DOHH2 (cell line): ENCODE data around the gene COL1A1.

Source experiments
- H3F3A ChIP-seq: fragments of 200-600 bp; sonication (generic), shearing (Covaris generic); 2 replicates; pipeline ENCODE4 v1.6.0; 2016; ENCODE audit warnings: antibody characterized with exemption, mild to moderate bottlenecking; ENCODE audit not compliant: control insufficient read depth, insufficient read depth
- H3K27ac ChIP-seq: fragments of 200-600 bp; sonication (generic); 2 replicates; pipeline ENCODE4 v1.5.1; 2014; ENCODE audit warnings: low read depth, mild to moderate bottlenecking, low read length, moderate library complexity
- H3K27me3 ChIP-seq: fragments of 200-600 bp; sonication (generic); 2 replicates; pipeline ENCODE4 v1.6.1; 2014; ENCODE audit warnings: mild to moderate bottlenecking, low read length, mixed read lengths; ENCODE audit not compliant: control insufficient read depth
- H3K36me3 ChIP-seq: fragments of 200-600 bp; sonication (generic); 2 replicates; pipeline ENCODE4 v1.6.1; 2014; ENCODE audit warnings: mild to moderate bottlenecking, low read length, moderate library complexity, mixed read lengths; ENCODE audit not compliant: control insufficient read depth
- H3K4me1 ChIP-seq: fragments of 200-600 bp; sonication (generic); 2 replicates; pipeline ENCODE4 v1.6.1; 2014; ENCODE audit warnings: mild to moderate bottlenecking, low read length, mixed read lengths; ENCODE audit not compliant: control insufficient read depth
- H3K4me2 ChIP-seq: fragments of 200-600 bp; sonication (generic); 2 replicates; pipeline ENCODE4 v1.6.0; 2014; ENCODE audit warnings: mild to moderate bottlenecking, low read length, moderate library complexity
- H3K4me3 ChIP-seq: fragments of 200-600 bp; sonication (generic); 2 replicates; pipeline ENCODE4 v1.5.1; 2014; ENCODE audit warnings: mild to moderate bottlenecking, low read length, mixed read lengths
- H3K79me2 ChIP-seq: fragments of 200-600 bp; sonication (generic); 2 replicates; pipeline ENCODE4 v1.6.1; 2014; ENCODE audit warnings: mild to moderate bottlenecking, low read length, mixed read lengths; ENCODE audit not compliant: control insufficient read depth
- H3K9me2 ChIP-seq: fragments of 200-600 bp; sonication (generic); replicated peaks from 2 replicates; pipeline ENCODE4 v1.6.1; 2014; ENCODE audit warnings: mild to moderate bottlenecking, low read length, mixed read lengths; ENCODE audit not compliant: control insufficient read depth
- H3K9me3 ChIP-seq: fragments of 200-600 bp; sonication (generic); 2 replicates; pipeline ENCODE4 v1.6.1; 2014; ENCODE audit warnings: antibody characterized with exemption, low read length, mixed read lengths; ENCODE audit not compliant: control insufficient read depth, insufficient read depth
- H4K20me1 ChIP-seq: fragments of 200-600 bp; sonication (generic); 2 replicates; pipeline ENCODE4 v1.6.0; 2014; ENCODE audit warnings: low read depth, mild to moderate bottlenecking, antibody characterized with exemption, low read length, moderate library complexity; ENCODE audit not compliant: control insufficient read depth, insufficient read depth
- CTCF ChIP-seq: fragments of 200-600 bp; sonication (generic); IDR thresholded peaks from one replicate; pipeline ENCODE4 v1.5.1; 2014; ENCODE audit warnings: antibody characterized with exemption, mild to moderate bottlenecking, low read depth, low read length; ENCODE audit not compliant: poor library complexity, severe bottlenecking
- EZH2phosphoT487 ChIP-seq: fragments of 200-600 bp; sonication (generic); IDR thresholded peaks from 2 replicates; pipeline ENCODE4 v1.6.1; 2017; ENCODE audit warnings: borderline replicate concordance, mild to moderate bottlenecking, antibody characterized with exemption, low read length, moderate library complexity, mixed read lengths

COL1A1 gene

GRCh38 chr17:50201276-50201854 lies at the start of gene COL1A1:
TSS of gene COL1A1 (minus strand) at chr17:50201631. CDS start at chr17:50201513, 118 bp downstream.
- 0 out of 2 replicates have a peak, but pooled peaks have one; percentile 47 for TF ChIP-seq EZH2phosphoT487
- no peak for TF ChIP-seq CTCF
- Histone ChIP-seq H3K27me3 (peaks cover 61% of the 10 kb centered on the region), H3K9me3 (no peaks in the 10 kb centered on the region), H3F3A (no peaks in the 10 kb centered on the region), H3K4me1 (peaks cover 16% of the 10 kb centered on the region), H3K79me2 (no peaks in the 10 kb centered on the region), H3K36me3 (no peaks in the 10 kb centered on the region), H3K9me2 (no peaks in the 10 kb centered on the region), H4K20me1 (no peaks in the 10 kb centered on the region), H3K4me3 (peak within 1 kb of the TSS; percentile 69), H3K4me2 (peak within 1 kb of the TSS; percentile 77), H3K27ac (no peak within 1 kb of the TSS)

DNA sequence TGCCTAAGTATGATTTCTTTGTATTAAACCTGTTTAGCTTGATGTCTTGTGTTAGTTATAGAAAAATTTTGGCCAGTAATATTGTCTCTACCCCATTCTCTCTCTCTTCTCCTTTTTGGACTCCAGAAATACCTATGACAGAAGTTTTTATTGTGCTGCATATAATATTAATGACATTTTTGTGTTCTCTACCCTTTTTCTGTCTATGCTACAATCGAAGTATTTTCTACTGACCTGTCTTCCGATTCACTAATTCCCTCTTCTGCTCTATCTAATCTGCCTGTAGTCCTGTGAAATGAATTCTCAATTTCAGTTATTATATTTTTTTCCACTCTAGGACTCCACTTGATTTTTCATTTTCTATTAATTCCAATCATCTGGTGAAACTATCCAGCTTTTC lies 46.8 kb upstream of the COL1A1 start:
- Histone ChIP-seq H3K4me3 (no peak overlapping the region), H3K27me3 (peaks cover 3% of the 10 kb centered on the region; the same call in 1 of the 2 replicates), H3K4me1 (no peaks in the 10 kb centered on the region), H3K79me2 (no peaks in the 10 kb centered on the region), H3F3A (no peaks in the 10 kb centered on the region), H3K9me3 (peaks cover 7% of the 10 kb centered on the region; the same call in 1 of the 2 replicates), H3K27ac (no peak overlapping the region), H4K20me1 (peaks cover under 1% of the 10 kb centered on the region; the same call in 1 of the 2 replicates), H3K36me3 (no peaks in the 10 kb centered on the region), H3K4me2 (no peak overlapping the region), H3K9me2 (no peaks in the 10 kb centered on the region)
- no peak for TF ChIP-seq CTCF
- no peak for TF ChIP-seq EZH2phosphoT487

DNA sequence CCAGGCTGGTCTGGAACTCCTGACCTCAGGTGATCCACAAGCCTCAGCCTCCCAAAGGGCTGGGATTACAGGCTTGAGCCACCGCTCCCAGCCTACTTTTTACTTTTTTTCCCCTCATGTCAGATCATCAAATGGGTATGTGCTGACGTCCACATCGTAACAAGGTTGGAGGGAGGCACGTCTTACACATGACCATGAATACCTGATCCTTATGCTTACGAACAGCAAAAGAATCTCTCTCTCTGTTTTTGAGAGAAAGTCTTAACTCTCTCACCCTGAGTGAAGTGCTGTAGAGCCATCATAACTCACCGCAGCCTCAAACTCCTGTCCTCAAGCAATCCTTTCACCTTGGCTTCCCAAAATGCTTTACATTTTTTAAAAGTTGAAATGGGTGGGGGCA lies 43.3 kb upstream of the COL1A1 start:
- Histone ChIP-seq H3K9me3 (peaks cover 7% of the 10 kb centered on the region; the same call in 1 of the 2 replicates), H3K4me1 (no peaks in the 10 kb centered on the region), H4K20me1 (peaks cover 4% of the 10 kb centered on the region; the same call in 1 of the 2 replicates), H3K27ac (no peak overlapping the region), H3K4me2 (no peak overlapping the region), H3K4me3 (no peak overlapping the region), H3F3A (no peaks in the 10 kb centered on the region), H3K36me3 (no peaks in the 10 kb centered on the region), H3K27me3 (no peaks in the 10 kb centered on the region), H3K79me2 (no peaks in the 10 kb centered on the region), H3K9me2 (no peaks in the 10 kb centered on the region)
- TF ChIP-seq EZH2phosphoT487 (no peak), CTCF (no peak)
